OCI-LY1 (cell line): Measurements from ENCODE around the gene GFM1.

Experiments used
- H2AFZ ChIP-seq: fragments of 200-600 bp; sonication (generic), shearing (Covaris generic); 2 replicates; pipeline ENCODE4 v1.6.0; 2014; ENCODE audit warnings: antibody characterized with exemption, mild to moderate bottlenecking, low read length
- H3F3A ChIP-seq: fragments of 200-600 bp; sonication (generic), shearing (Covaris generic); 2 replicates; pipeline ENCODE4 v1.6.0; 2014; ENCODE audit warnings: mild to moderate bottlenecking, antibody characterized with exemption, low read length, moderate library complexity; ENCODE audit not compliant: insufficient read depth
- H3K27ac ChIP-seq: fragments of 200-600 bp; sonication (generic); 2 replicates; pipeline ENCODE4 v1.5.1; 2014; ENCODE audit warnings: low read length, mixed run types, mild to moderate bottlenecking, low read depth; ENCODE audit not compliant: poor library complexity, severe bottlenecking
- H3K27me3 ChIP-seq: fragments of 200-600 bp; sonication (generic); 2 replicates; pipeline ENCODE4 v1.6.0; 2014; ENCODE audit warnings: antibody characterized with exemption, mild to moderate bottlenecking, low read length, moderate library complexity; ENCODE audit not compliant: insufficient read depth
- H3K36me3 ChIP-seq: fragments of 200-600 bp; sonication (generic); 2 replicates; pipeline ENCODE4 v1.6.1; 2014; ENCODE audit warnings: mild to moderate bottlenecking, antibody characterized with exemption, low read length, moderate library complexity, mixed read lengths; ENCODE audit not compliant: insufficient read depth
- H3K4me1 ChIP-seq: fragments of 200-600 bp; sonication (generic); 2 replicates; pipeline ENCODE4 v1.5.1; 2014; ENCODE audit warnings: mild to moderate bottlenecking, low read length, moderate library complexity; ENCODE audit not compliant: insufficient read depth, severe bottlenecking
- H3K4me2 ChIP-seq: fragments of 200-600 bp; sonication (generic), shearing (Covaris generic); 2 replicates; pipeline ENCODE4 v1.6.1; 2014; ENCODE audit warnings: low read length
- H3K4me3 ChIP-seq: fragments of 200-600 bp; sonication (generic); 2 replicates; pipeline ENCODE4 v1.5.1; 2014; ENCODE audit warnings: low read length, low read depth, mild to moderate bottlenecking, mixed read lengths; ENCODE audit not compliant: poor library complexity, severe bottlenecking
- H3K79me2 ChIP-seq: fragments of 200-600 bp; shearing (Covaris generic); 2 replicates; pipeline ENCODE4 v1.6.1; 2016; ENCODE audit warnings: mixed run types, low read length, mixed read lengths; ENCODE audit not compliant: insufficient read depth
- H3K9ac ChIP-seq: fragments of 200-600 bp; sonication (generic), shearing (Covaris generic); 2 replicates; pipeline ENCODE4 v1.6.1; 2014; ENCODE audit warnings: mild to moderate bottlenecking, low read length, mixed read lengths
- H3K9me2 ChIP-seq: fragments of 200-600 bp; sonication (generic), shearing (Covaris generic); 2 replicates; pipeline ENCODE4 v1.6.1; 2014; ENCODE audit warnings: low read depth, mild to moderate bottlenecking, low read length, mixed read lengths
- H3K9me3 ChIP-seq: fragments of 200-600 bp; shearing (Covaris generic); 2 replicates; pipeline ENCODE4 v1.6.1; 2014; ENCODE audit warnings: low read length, mixed read lengths
- H4K20me1 ChIP-seq: fragments of 200-600 bp; sonication (generic), shearing (Covaris generic); 2 replicates; pipeline ENCODE4 v1.6.0; 2016; ENCODE audit warnings: mild to moderate bottlenecking, low read length; ENCODE audit not compliant: insufficient read depth
- EZH2 ChIP-seq: fragments of 200-600 bp; sonication (generic), shearing (Covaris generic); IDR thresholded peaks from 2 replicates; pipeline ENCODE4 v1.8.0; 2017; ENCODE audit warnings: borderline replicate concordance, mixed run types, mild to moderate bottlenecking, antibody characterized with exemption, low read length, moderate library complexity, mixed read lengths
- TF ChIP-seq, protein P1 (sequence below): fragments of 200-600 bp; sonication (generic), shearing (Covaris generic); IDR thresholded peaks from 2 replicates; pipeline ENCODE4 v1.5.1; 2017; ENCODE audit warnings: mild to moderate bottlenecking, antibody characterized with exemption, low read length, moderate library complexity, mixed read lengths

Gene GFM1

DNA sequence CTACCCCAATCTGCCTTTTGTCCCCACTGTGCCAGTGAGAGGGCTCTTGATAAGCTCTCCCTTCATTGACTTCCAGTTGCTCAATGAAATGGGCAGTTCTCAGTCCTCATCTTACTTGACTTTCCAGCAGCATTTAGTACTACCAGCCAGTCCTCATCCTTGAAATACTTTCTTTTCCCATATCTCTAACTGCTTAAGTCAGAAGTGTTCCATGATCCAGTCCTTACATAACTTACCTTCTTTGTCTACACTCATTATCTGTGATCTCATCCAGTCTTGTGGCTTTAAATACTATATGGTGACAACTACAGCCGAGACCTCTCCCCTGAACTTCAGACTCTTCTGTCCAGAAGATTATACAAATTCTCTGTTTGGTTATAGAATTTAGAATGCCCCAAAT, 59.2 kb downstream of the GFM1 start:
- H3K27ac ChIP-seq = no peak overlapping the region
- H3K4me1 ChIP-seq = no peaks in the 10 kb centered on the region
- H3K9me3 ChIP-seq = no peaks in the 10 kb centered on the region
- no peak overlapping the region for H3K4me3 ChIP-seq
- H3K27me3 ChIP-seq = no peaks in the 10 kb centered on the region
- no peaks in the 10 kb centered on the region for H4K20me1 ChIP-seq
- H3K36me3 ChIP-seq = peaks cover 19% of the 10 kb centered on the region
- no peak overlapping the region for H3K9ac ChIP-seq
- no peaks in the 10 kb centered on the region for H3K79me2 ChIP-seq
- H3F3A ChIP-seq = no peaks in the 10 kb centered on the region
- TF ChIP-seq, protein P1, sequence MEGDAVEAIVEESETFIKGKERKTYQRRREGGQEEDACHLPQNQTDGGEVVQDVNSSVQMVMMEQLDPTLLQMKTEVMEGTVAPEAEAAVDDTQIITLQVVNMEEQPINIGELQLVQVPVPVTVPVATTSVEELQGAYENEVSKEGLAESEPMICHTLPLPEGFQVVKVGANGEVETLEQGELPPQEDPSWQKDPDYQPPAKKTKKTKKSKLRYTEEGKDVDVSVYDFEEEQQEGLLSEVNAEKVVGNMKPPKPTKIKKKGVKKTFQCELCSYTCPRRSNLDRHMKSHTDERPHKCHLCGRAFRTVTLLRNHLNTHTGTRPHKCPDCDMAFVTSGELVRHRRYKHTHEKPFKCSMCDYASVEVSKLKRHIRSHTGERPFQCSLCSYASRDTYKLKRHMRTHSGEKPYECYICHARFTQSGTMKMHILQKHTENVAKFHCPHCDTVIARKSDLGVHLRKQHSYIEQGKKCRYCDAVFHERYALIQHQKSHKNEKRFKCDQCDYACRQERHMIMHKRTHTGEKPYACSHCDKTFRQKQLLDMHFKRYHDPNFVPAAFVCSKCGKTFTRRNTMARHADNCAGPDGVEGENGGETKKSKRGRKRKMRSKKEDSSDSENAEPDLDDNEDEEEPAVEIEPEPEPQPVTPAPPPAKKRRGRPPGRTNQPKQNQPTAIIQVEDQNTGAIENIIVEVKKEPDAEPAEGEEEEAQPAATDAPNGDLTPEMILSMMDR = no peak
- no peak for TF ChIP-seq EZH2
- H3K9me2 ChIP-seq = no peaks in the 10 kb centered on the region
- H2AFZ ChIP-seq = no peak overlapping the region
- no peak overlapping the region for H3K4me2 ChIP-seq

DNA sequence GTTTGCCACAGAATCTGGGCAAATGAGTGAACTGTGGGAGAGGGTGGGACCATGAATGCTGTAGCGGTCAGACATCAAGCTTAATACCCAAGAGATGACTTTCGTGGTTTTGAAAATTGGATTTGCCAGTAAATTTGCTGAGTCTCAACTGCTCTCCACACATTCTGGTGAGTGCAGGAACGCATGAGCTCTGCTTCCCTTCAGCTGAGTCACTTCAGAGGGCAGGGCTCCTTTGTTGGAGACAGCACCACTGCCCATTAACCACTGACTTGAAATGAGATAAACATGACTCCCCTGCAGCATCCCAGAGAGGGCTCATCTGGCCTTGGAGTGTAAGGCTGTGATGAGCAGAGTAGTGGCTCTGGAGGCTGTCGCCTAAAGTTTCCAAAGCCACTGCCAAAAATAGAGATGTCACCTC, 65.3 kb downstream of the GFM1 start:
- Histone ChIP-seq H3K9me2 (no peaks in the 10 kb centered on the region), H3K36me3 (peaks cover 32% of the 10 kb centered on the region), H3K79me2 (no peaks in the 10 kb centered on the region), H3K9ac (no peak overlapping the region), H3F3A (no peaks in the 10 kb centered on the region), H3K4me2 (no peak overlapping the region), H3K9me3 (no peaks in the 10 kb centered on the region), H3K4me3 (no peak overlapping the region), H2AFZ (no peak overlapping the region), H3K27me3 (no peaks in the 10 kb centered on the region), H3K4me1 (no peaks in the 10 kb centered on the region), H3K27ac (no peak overlapping the region), H4K20me1 (no peaks in the 10 kb centered on the region)
- TF ChIP-seq EZH2 = no peak
- TF ChIP-seq, protein P1 = no peak

DNA sequence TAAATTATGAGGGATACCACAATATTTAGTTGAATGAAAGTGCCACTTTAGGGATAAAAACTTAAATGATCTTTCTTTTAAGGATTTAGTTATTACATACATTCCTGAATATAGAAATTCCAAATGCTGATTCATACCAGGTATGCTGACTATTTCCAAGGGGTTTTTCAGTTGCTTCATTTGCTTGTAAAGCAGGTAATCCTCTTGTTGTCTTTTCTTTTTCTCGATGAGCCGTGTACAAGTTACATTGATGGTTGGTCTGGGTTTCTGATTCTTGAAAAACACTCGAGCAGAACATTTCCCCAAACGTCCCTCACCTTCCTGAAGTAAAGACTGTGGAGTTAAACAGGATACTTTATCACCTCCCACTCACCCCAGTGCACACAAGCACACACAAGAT, 66.3 kb downstream of the GFM1 start:
- no peak overlapping the region for H3K9ac ChIP-seq
- no peaks in the 10 kb centered on the region for H3K9me2 ChIP-seq
- no peaks in the 10 kb centered on the region for H3K27me3 ChIP-seq
- H3K4me2 ChIP-seq = no peak overlapping the region
- TF ChIP-seq, protein P1 = no peak
- TF ChIP-seq EZH2 = no peak
- H3F3A ChIP-seq = no peaks in the 10 kb centered on the region
- no peaks in the 10 kb centered on the region for H3K9me3 ChIP-seq
- peaks cover 30% of the 10 kb centered on the region for H3K36me3 ChIP-seq
- no peak overlapping the region for H2AFZ ChIP-seq
- no peaks in the 10 kb centered on the region for H4K20me1 ChIP-seq
- no peak overlapping the region for H3K4me3 ChIP-seq
- H3K27ac ChIP-seq = no peak overlapping the region
- no peaks in the 10 kb centered on the region for H3K4me1 ChIP-seq
- no peaks in the 10 kb centered on the region for H3K79me2 ChIP-seq
